ENCODE measurements around the gene AOPEP. TPM values are rescaled to one million over a fixed set of nuclear protein-coding genes. Genes with fewer than 3 reads are reported as not detected.

AOPEP gene
- total RNA-seq, 1 experiment from 2014 or later, result 15.0 TPM

DNA sequence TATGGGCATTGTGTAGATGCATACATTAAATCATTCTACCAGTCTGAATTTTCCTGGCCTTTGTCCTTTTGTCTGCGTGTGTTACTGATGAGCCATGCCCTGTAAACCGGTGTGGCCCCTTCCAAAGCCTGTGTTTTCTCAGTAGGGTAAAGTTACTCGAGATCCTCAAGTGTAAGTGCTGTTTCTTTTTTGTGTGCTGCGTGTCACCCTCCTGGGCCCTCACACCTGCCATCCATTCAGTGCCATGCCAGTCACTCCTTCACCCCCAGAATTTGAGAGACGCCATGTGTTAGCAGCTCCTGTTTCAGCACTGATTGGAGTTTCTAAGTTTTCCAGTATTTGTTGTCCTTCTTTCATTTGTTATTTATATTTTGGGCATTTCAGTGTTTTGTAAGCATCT is 302.8 kb downstream of the AOPEP start:
- Mint-ChIP-seq H3K4me1 (peaks cover 2 to 9% of the 10 kb centered on the region in 2 experiments; a peak in 2 of 4 replicates), H3K36me3 (ENCODE audit: insufficient read depth in 1 of 3, low read depth in 3 of 3) (no peaks in the 10 kb centered on the region), H3K27ac (no peak overlapping the region; a peak in 1 of 7 replicates), H3K4me3 (no peak overlapping the region), H3K9me3 (no peaks in the 10 kb centered on the region), H3K27me3 (ENCODE audit: low read depth) (no peaks in the 10 kb centered on the region)
- H3K4me2 ChIP-seq (ENCODE audit: insufficient read depth, insufficient read length, low read length), result no peak overlapping the region
- no peak overlapping the region for H3K18ac ChIP-seq (ENCODE audit: insufficient read length, low read depth, low read length)
- no peak overlapping the region for H2AK5ac ChIP-seq (ENCODE audit: insufficient read length, low read length)
- H2BK12ac ChIP-seq (ENCODE audit: insufficient read length, low read depth, low read length), result no peak overlapping the region
- TF ChIP-seq, protein P1, sequence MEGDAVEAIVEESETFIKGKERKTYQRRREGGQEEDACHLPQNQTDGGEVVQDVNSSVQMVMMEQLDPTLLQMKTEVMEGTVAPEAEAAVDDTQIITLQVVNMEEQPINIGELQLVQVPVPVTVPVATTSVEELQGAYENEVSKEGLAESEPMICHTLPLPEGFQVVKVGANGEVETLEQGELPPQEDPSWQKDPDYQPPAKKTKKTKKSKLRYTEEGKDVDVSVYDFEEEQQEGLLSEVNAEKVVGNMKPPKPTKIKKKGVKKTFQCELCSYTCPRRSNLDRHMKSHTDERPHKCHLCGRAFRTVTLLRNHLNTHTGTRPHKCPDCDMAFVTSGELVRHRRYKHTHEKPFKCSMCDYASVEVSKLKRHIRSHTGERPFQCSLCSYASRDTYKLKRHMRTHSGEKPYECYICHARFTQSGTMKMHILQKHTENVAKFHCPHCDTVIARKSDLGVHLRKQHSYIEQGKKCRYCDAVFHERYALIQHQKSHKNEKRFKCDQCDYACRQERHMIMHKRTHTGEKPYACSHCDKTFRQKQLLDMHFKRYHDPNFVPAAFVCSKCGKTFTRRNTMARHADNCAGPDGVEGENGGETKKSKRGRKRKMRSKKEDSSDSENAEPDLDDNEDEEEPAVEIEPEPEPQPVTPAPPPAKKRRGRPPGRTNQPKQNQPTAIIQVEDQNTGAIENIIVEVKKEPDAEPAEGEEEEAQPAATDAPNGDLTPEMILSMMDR (conservative IDR thresholded peaks at IDR 0.05), result no peak
- no peak for DNase-seq
- no peak overlapping the region for H3K23ac ChIP-seq (ENCODE audit: insufficient read length, low read depth, low read length)
- no CpG with 5 or more reads among the region's 5 CpGs for WGBS (ENCODE audit: extremely low coverage, insufficient read length, low lambda C conversion rate)
- H3K9me3 ChIP-seq (ENCODE audit: control insufficient read depth, low read depth, low read length), result no peaks in the 10 kb centered on the region
- H3T11ph ChIP-seq (ENCODE audit: low read length), result no peak overlapping the region
- no peak overlapping the region for H3K14ac ChIP-seq (ENCODE audit: insufficient read depth, low read length)
- H3K79me1 ChIP-seq (ENCODE audit: insufficient read depth, low read depth, low read length, poor library complexity, severe bottlenecking), result no peaks in the 10 kb centered on the region
- H4K8ac ChIP-seq (replicated peaks; ENCODE audit: insufficient read length, low read depth, low read length), result no peak overlapping the region
- no peak overlapping the region for H4K5ac ChIP-seq (ENCODE audit: insufficient read length, low read depth, low read length)
- no peaks in the 10 kb centered on the region for H4K20me1 ChIP-seq (ENCODE audit: control insufficient read depth, insufficient read depth, insufficient read length)
- H3K4ac ChIP-seq (ENCODE audit: low read depth, low read length), result no peak overlapping the region
- no peaks in the 10 kb centered on the region for H3K4me1 ChIP-seq (ENCODE audit: insufficient read depth, low read length)
- no peaks in the 10 kb centered on the region for H3K23me2 ChIP-seq (ENCODE audit: insufficient read length, low read depth, low read length, poor library complexity, severe bottlenecking)
- H2BK20ac ChIP-seq (ENCODE audit: low read depth, low read length, poor library complexity, severe bottlenecking), result no peak overlapping the region
- no peak overlapping the region for H2AFZ ChIP-seq (ENCODE audit: low read length)
- no peaks in the 10 kb centered on the region for H3K79me2 ChIP-seq (ENCODE audit: insufficient read depth, low read length)
- H4K91ac ChIP-seq (ENCODE audit: insufficient read length, low read depth, low read length), result no peak overlapping the region
- no peak overlapping the region for H2BK5ac ChIP-seq (ENCODE audit: insufficient read length, low read length)
- H3K27ac ChIP-seq (ENCODE audit: insufficient read length, low read depth, low read length), result no peak overlapping the region
- no peak overlapping the region for H2BK15ac ChIP-seq (ENCODE audit: low read depth, low read length)
- H3K56ac ChIP-seq (ENCODE audit: insufficient read length, low read depth, low read length), result no peak overlapping the region
- no peak overlapping the region for H2BK120ac ChIP-seq (ENCODE audit: low read depth, low read length, poor library complexity, severe bottlenecking)
- H3K9ac ChIP-seq (ENCODE audit: extremely low read depth, insufficient read length, low read length), result no peak overlapping the region
- no peaks in the 10 kb centered on the region for H3K27me3 ChIP-seq (ENCODE audit: insufficient read depth, low read length)
